ENCODE measurements around the gene C11orf86.

Gene C11orf86

GRCh38 chr11:66962801-66963200, 12.3 kb upstream of the C11orf86 start:
- TF ChIP-seq CREB1 (IDR thresholded peaks at IDR 0.05; ENCODE audit: low read depth) (no peak), ZBTB7A (IDR thresholded peaks at IDR 0.05; ENCODE audit: low read depth) (no peak), TEAD4 (IDR thresholded peaks at IDR 0.05) (no peak), CEBPB (IDR thresholded peaks at IDR 0.05) (no peak), RAD21 (IDR thresholded peaks at IDR 0.05; ENCODE audit: low read depth) (no peak), YY1 (IDR thresholded peaks at IDR 0.05; ENCODE audit: low read depth) (no peak), USF1 (IDR thresholded peaks at IDR 0.05) (no peak), EGR1 (IDR thresholded peaks at IDR 0.05) (no peak), FOXM1 (IDR thresholded peaks at IDR 0.05; ENCODE audit: borderline replicate concordance, low read depth) (no peak), REST (IDR thresholded peaks at IDR 0.05; ENCODE audit: low read depth) (no peak), NFIC (IDR thresholded peaks at IDR 0.05) (no peak), TAF1 (IDR thresholded peaks at IDR 0.05; ENCODE audit: low read depth) (no peak), EP300 (IDR thresholded peaks at IDR 0.05; ENCODE audit: borderline replicate concordance) (no peak), MAX (IDR thresholded peaks at IDR 0.05) (no peak), TCF12 (IDR thresholded peaks at IDR 0.05; ENCODE audit: low read depth) (no peak)

- TF ChIP-seq FOXM1 (IDR thresholded peaks at IDR 0.05; ENCODE audit: borderline replicate concordance, low read depth) (no peak), MAX (IDR thresholded peaks at IDR 0.05) (no peak), USF1 (IDR thresholded peaks at IDR 0.05) (no peak), REST (IDR thresholded peaks at IDR 0.05; ENCODE audit: low read depth) (no peak), ZBTB7A (IDR thresholded peaks at IDR 0.05; ENCODE audit: low read depth) (no peak), CREB1 (IDR thresholded peaks at IDR 0.05; ENCODE audit: low read depth) (no peak), CEBPB (IDR thresholded peaks at IDR 0.05) (no peak), TCF12 (IDR thresholded peaks at IDR 0.05; ENCODE audit: low read depth) (no peak), TAF1 (IDR thresholded peaks at IDR 0.05; ENCODE audit: low read depth) (no peak), YY1 (IDR thresholded peaks at IDR 0.05; ENCODE audit: low read depth) (no peak), NFIC (IDR thresholded peaks at IDR 0.05) (no peak), TEAD4 (IDR thresholded peaks at IDR 0.05) (no peak), EP300 (IDR thresholded peaks at IDR 0.05; ENCODE audit: borderline replicate concordance) (no peak), EGR1 (IDR thresholded peaks at IDR 0.05) (no peak)
These were observed 10.6 kb upstream of the C11orf86 start for GRCh38 chr11:66964495-66964894.

GRCh38 chr11:66966351-66966750, 8.8 kb upstream of the C11orf86 start:
- no peak for TF ChIP-seq EGR1 (IDR thresholded peaks at IDR 0.05)
- TF ChIP-seq TCF12 (IDR thresholded peaks at IDR 0.05; ENCODE audit: low read depth): no peak
- no peak for TF ChIP-seq CEBPB (IDR thresholded peaks at IDR 0.05)
- no peak for TF ChIP-seq YY1 (IDR thresholded peaks at IDR 0.05; ENCODE audit: low read depth)
- TF ChIP-seq CREB1 (IDR thresholded peaks at IDR 0.05; ENCODE audit: low read depth): no peak
- no peak for TF ChIP-seq ZBTB7A (IDR thresholded peaks at IDR 0.05; ENCODE audit: low read depth)
- TF ChIP-seq NFIC (IDR thresholded peaks at IDR 0.05): no peak
- no peak for TF ChIP-seq TEAD4 (IDR thresholded peaks at IDR 0.05)

- TF ChIP-seq MAX (IDR thresholded peaks at IDR 0.05) (no peak), RAD21 (IDR thresholded peaks at IDR 0.05; ENCODE audit: low read depth) (no peak)
These were observed 7.3 kb upstream of the C11orf86 start for GRCh38 chr11:66967670-66968425.

GRCh38 chr11:66969584-66970225, 5.4 kb upstream of the C11orf86 start:
- TF ChIP-seq MAX (IDR thresholded peaks at IDR 0.05) (no peak), TAF1 (IDR thresholded peaks at IDR 0.05; ENCODE audit: low read depth) (no peak), REST (IDR thresholded peaks at IDR 0.05; ENCODE audit: low read depth) (no peak), CEBPB (IDR thresholded peaks at IDR 0.05) (no peak), USF1 (IDR thresholded peaks at IDR 0.05) (no peak), FOXM1 (IDR thresholded peaks at IDR 0.05; ENCODE audit: borderline replicate concordance, low read depth) (no peak), TCF12 (IDR thresholded peaks at IDR 0.05; ENCODE audit: low read depth) (no peak), EP300 (IDR thresholded peaks at IDR 0.05; ENCODE audit: borderline replicate concordance) (no peak), EGR1 (IDR thresholded peaks at IDR 0.05) (no peak), TEAD4 (IDR thresholded peaks at IDR 0.05) (no peak), CREB1 (IDR thresholded peaks at IDR 0.05; ENCODE audit: low read depth) (no peak), NFIC (IDR thresholded peaks at IDR 0.05) (no peak), ZBTB7A (IDR thresholded peaks at IDR 0.05; ENCODE audit: low read depth) (no peak)

Measured in Ishikawa (cell line).